Measurements from ENCODE around the gene IZUMO2.

DNA sequence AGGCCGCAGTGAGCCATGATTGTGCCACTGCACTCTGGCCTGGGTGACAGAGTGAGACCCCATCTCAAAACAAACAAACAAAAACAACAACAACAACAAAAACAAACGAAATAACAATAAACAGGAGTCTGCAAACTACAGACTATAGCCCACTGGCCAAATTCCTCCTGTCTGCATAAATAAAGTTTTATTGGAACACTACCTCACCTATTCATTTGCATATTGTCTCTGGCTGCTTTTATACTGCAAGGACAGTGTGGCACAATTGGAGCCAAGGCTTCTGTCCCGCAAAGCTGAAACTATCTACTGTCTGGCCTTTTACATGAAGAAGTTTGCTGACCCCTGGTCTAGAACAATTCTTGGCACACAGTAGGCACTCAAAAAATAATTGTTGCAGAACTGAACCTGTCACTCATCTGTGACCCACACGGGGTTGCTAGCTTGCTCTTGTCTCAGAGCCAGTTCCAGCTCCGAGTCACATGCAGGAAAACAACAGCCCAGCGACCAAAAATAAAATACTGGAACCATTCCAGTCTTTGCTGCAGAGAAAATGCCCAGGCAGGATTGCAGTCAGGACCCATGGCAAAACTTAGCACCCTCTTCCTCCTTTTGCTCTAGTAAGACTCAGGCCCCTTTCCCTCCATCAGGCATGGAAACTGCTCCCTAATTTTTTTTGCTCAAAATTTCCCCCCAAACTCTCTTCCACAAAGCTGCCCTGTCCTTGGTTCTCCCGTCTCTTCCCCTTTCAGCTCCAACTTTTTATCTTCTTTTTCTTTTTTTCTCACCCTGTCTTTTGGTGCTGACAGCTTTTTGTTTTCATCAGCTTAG is 35.6 kb upstream of the IZUMO2 start:
- TF ChIP-seq CTCF (IDR thresholded peaks at IDR 0.05) (no peak), POLR2AphosphoS5 (IDR thresholded peaks at IDR 0.05) (no peak)
